ENCODE results near the gene ASH1L. TPM values are rescaled to one million over a fixed set of nuclear protein-coding genes. Genes with fewer than 3 reads are reported as not detected.
"Not testable (repeated sequence)": the region's sequence is repeated elsewhere in the genome, so short reads cannot be mapped to it uniquely, and the experiment has no call there.

Gene ASH1L
- total RNA-seq, 1 donor from 2014 or later, result 43.7 TPM

- no peak for DNase-seq (ENCODE audit: extremely low spot score, unreplicated experiment)
- TF ChIP-seq CTCF (conservative IDR thresholded peaks at IDR 0.05), result no peak
- no peak overlapping the region for H3K4me3 Mint-ChIP-seq
- H3K9me3 Mint-ChIP-seq, result no peaks in the 10 kb centered on the region
- H3K36me3 Mint-ChIP-seq, result no peaks in the 10 kb centered on the region
- H3K27ac Mint-ChIP-seq, result no peak overlapping the region
- peaks cover 8% of the 10 kb centered on the region for H3K27me3 Mint-ChIP-seq
- H3K4me1 Mint-ChIP-seq (ENCODE audit: unreplicated experiment), result no peaks in the 10 kb centered on the region
These were observed 265.9 kb downstream of the ASH1L start for GRCh38 chr1:155296661-155297060.

- TF ChIP-seq CTCF (conservative IDR thresholded peaks at IDR 0.05), result no peak
- H3K4me3 Mint-ChIP-seq, result no peak overlapping the region
- H3K27me3 Mint-ChIP-seq, result peaks cover 12% of the 10 kb centered on the region
These were observed 266.7 kb downstream of the ASH1L start for GRCh38 chr1:155295942-155296267.

GRCh38 chr1:155295183-155295941 is 267.2 kb downstream of the ASH1L start:
- H3K4me1 Mint-ChIP-seq (ENCODE audit: unreplicated experiment), result no peaks in the 10 kb centered on the region
- H3K9me3 Mint-ChIP-seq, result no peaks in the 10 kb centered on the region
- no peak for DNase-seq (ENCODE audit: extremely low spot score, unreplicated experiment)
- H3K27me3 Mint-ChIP-seq, result peaks cover 12% of the 10 kb centered on the region
- H3K36me3 Mint-ChIP-seq, result no peaks in the 10 kb centered on the region
- H3K4me3 Mint-ChIP-seq, result no peak overlapping the region
- no peak for TF ChIP-seq CTCF (conservative IDR thresholded peaks at IDR 0.05)
- no peak overlapping the region for H3K27ac Mint-ChIP-seq

More at GRCh38 chr1:155295942-155296267, 266.7 kb downstream of the ASH1L start:
- no peak overlapping the region for H3K27ac Mint-ChIP-seq
- no peak for DNase-seq (ENCODE audit: extremely low spot score, unreplicated experiment)
- H3K4me1 Mint-ChIP-seq (ENCODE audit: unreplicated experiment), result no peaks in the 10 kb centered on the region
- H3K36me3 Mint-ChIP-seq, result no peaks in the 10 kb centered on the region
- no peaks in the 10 kb centered on the region for H3K9me3 Mint-ChIP-seq

GRCh38 chr1:155294520-155295182 is 268.0 kb downstream of the ASH1L start:
- DNase-seq (ENCODE audit: extremely low spot score, unreplicated experiment), result no peak
- TF ChIP-seq CTCF (conservative IDR thresholded peaks at IDR 0.05), result no peak
- H3K36me3 Mint-ChIP-seq, result no peaks in the 10 kb centered on the region
- H3K9me3 Mint-ChIP-seq, result no peaks in the 10 kb centered on the region
- peaks cover 12% of the 10 kb centered on the region for H3K27me3 Mint-ChIP-seq
- H3K4me3 Mint-ChIP-seq, result no peak overlapping the region
- no peak overlapping the region for H3K27ac Mint-ChIP-seq
- H3K4me1 Mint-ChIP-seq (ENCODE audit: unreplicated experiment), result no peaks in the 10 kb centered on the region

GRCh38 chr1:155293086-155293749 is 269.4 kb downstream of the ASH1L start:
- Mint-ChIP-seq H3K9me3 (no peaks in the 10 kb centered on the region), H3K4me1 (ENCODE audit: unreplicated experiment) (no peaks in the 10 kb centered on the region), H3K36me3 (peaks cover 5% of the 10 kb centered on the region), H3K27ac (no peak overlapping the region), H3K4me3 (no peak overlapping the region), H3K27me3 (peaks cover 12% of the 10 kb centered on the region)
- DNase-seq (ENCODE audit: extremely low spot score, unreplicated experiment), result no peak
- no peak for TF ChIP-seq CTCF (conservative IDR thresholded peaks at IDR 0.05)

- H3K9me3 Mint-ChIP-seq; H3K4me3 Mint-ChIP-seq; H3K27ac Mint-ChIP-seq; H3K27me3 Mint-ChIP-seq; H3K4me1 Mint-ChIP-seq (ENCODE audit: unreplicated experiment); DNase-seq (ENCODE audit: extremely low spot score, unreplicated experiment); H3K36me3 Mint-ChIP-seq: not testable (repeated sequence)
These were observed 271.6 kb downstream of the ASH1L start for GRCh38 chr1:155291006-155291405.
